Inflammatory macrophage (primary cell): ENCODE results near the gene ELOB.

Experiments
- DNase-seq, 2 donors: peaks; one replicate each; pipeline ENCODE4 v3.0.0-alpha.2; 2020 to 2022

The ELOB gene

GRCh38 chr16:2767140-2767731, 9.8 kb downstream of the ELOB start:
- DNase-seq, result no peak

- no peak for DNase-seq
Observed at GRCh38 chr16:2766430-2767139, 10.5 kb downstream of the ELOB start.

- no peak for DNase-seq
Observed at GRCh38 chr16:2765462-2766404, 11.3 kb downstream of the ELOB start.

GRCh38 chr16:2764718-2765117, 12.4 kb downstream of the ELOB start:
- DNase-seq, result no peak

DNA sequence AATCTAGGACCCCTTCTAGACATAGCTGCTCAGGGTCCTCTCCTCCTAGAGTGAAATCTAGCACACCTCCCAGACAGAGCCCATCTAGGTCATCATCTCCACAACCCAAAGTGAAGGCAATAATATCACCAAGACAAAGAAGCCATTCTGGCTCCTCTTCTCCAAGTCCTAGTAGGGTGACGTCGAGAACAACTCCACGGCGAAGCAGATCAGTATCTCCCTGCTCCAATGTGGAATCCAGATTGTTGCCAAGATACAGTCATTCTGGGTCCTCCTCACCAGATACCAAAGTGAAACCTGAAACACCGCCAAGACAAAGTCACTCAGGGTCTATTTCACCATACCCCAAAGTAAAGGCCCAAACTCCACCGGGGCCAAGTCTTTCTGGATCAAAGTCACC, 13.9 kb downstream of the ELOB start:
- no peak for DNase-seq

DNA sequence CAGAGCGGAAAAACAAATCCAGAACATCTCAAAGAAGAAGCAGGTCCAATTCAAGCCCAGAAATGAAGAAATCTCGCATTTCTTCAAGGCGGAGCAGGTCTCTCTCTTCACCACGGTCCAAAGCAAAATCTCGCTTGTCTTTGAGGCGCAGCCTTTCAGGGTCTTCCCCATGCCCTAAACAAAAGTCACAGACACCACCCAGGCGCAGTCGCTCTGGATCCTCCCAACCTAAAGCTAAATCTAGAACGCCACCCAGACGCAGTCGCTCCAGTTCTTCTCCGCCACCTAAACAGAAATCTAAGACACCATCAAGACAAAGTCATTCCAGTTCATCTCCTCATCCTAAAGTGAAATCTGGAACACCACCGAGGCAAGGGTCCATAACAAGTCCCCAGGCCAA, 14.4 kb downstream of the ELOB start:
- DNase-seq, result no peak

GRCh38 chr16:2761886-2762583, 15.0 kb downstream of the ELOB start:
- DNase-seq, result no peak

DNA sequence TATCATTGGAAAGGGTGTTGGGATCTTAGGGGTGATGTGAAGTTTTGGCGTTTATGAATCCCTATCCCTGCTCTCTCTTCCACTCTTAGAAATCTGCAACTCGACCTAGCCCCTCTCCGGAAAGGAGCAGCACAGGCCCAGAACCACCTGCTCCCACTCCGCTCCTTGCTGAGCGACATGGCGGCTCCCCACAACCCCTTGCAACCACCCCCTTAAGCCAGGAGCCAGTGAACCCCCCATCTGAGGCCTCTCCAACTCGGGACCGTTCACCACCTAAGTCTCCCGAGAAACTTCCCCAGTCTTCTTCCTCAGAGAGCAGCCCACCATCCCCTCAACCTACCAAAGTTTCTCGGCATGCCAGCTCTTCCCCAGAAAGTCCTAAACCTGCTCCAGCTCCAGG, 15.6 kb downstream of the ELOB start:
- no peak for DNase-seq

GRCh38 chr16:2757344-2757743, 19.7 kb downstream of the ELOB start:
- DNase-seq, result no peak

DNA sequence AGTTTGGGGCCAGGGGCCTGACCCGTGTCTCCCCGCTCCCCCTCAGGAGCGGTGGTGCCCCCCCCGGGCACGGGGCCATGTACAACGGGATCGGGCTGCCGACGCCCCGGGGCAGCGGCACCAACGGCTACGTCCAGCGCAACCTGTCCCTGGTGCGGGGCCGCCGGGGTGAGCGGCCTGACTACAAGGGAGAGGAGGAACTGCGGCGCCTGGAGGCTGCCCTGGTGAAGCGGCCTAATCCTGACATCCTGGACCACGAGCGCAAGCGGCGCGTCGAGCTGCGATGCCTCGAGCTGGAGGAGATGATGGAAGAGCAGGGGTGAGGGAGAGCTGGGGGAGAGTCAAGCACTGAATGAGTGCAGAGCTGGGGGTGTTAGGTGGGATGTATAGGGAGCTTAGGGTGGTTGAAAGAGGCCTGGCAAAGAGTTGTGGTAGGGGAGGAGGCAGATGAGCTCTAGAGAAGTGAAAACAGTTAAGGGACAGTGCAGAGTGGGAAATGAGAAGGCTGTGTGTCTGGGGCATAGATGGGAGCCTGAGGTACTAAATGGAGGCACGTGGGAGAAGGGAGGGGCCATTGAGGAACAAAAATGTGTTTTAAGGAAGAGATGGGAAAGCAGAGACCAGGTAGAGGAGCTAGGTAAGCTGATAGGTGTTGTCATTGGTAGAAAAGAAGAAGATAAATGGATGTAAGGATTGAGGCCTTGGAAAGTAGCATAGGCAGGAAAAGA, 20.6 kb downstream of the ELOB start:
- DNase-seq, result no peak

DNA sequence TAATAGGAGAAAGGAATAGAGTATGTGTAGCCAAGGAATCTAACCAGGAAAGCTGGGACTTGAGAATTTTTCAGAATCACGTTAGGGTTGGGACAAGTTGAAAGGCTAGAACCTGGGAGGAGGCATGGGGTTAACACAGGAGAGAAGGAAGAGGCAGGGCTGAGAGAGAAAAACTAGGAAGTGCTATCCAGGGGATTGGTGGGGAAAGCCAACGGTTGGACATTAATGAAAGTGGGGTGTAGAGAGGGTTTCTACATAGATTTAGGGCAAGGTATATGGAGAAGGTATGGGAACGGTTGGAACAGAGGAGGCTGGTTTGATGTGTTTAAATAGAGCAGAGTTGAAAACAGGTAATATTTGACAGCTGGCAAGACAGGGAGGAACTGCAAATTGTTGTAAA, 21.9 kb downstream of the ELOB start:
- DNase-seq, result no peak

GRCh38 chr16:2753733-2754020, 23.4 kb downstream of the ELOB start:
- DNase-seq, result peak in 1 of 2 donors; percentile 47

- peak; percentile 75 to 81 for DNase-seq
Observed at GRCh38 chr16:2752850-2753732, 24.0 kb downstream of the ELOB start.

DNA sequence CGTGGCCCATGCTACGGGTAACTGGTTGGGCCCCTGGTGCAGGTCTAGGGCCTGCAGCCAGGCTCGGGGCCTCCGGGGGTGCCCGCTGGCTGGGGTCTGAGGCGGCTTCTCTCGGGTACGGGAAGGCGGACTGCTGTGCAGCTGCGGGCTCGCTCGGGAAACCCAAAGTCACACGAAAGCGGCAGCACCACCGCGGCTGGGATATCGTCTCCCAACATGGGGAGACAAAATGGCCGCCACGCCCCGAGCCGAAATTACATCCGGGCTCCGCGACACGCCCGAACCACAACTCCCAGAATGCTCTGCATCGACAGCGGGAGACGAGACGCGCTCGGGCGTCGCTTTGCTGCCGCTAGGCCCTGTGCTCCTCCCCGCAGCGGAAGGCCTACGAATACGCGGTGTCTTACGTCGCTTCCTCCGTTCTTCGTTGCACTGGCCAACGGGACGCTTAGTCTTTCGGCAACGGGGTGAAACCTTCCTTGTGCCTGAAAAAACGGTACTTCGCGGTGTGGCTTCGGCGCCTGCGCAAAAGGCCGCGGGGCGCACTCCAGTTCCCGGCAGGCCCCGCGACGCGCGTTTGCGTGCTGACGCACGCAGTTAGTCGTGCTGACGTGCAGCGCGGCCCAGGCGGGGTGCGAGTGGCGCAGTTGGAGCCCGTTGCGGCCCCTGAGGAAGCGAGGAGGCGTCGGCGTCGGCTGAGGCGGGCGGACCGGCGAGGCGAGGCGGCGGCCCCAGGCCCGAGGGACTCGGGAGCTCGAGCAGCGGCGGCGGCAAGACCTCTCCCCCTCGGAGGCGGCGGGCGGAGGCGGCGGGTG, 24.8 kb downstream of the ELOB start, which contains the start of gene SRRM2:
Gene SRRM2, plus strand, starts transcription at position 604 of the 815 bp plus-strand sequence. CDS start 3,727 bp downstream, outside the sequence.
- DNase-seq, result peak; percentile 95 to 98

- DNase-seq, result no peak
Observed at GRCh38 chr16:2751577-2752034, 25.5 kb downstream of the ELOB start.

DNA sequence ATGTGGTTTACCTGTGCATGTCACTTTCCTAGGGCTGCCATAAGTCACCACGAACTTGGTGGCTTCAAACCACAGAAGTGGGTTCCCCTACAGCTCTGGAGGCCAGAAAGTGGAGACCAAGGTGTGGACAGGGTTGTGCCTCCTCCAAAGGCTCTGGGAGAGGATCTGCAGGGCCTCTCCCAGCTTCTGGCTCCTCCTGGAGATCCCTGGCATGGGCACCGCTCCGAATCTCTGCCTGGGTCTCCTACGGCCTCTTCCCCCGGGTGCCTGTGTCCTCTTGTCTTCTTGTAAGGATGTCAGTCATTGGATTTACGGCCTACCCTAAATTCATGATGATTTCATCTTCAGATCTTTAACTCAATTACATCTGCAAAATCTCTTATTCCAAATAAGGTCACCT, 27.1 kb downstream of the ELOB start:
- DNase-seq, result no peak

DNA sequence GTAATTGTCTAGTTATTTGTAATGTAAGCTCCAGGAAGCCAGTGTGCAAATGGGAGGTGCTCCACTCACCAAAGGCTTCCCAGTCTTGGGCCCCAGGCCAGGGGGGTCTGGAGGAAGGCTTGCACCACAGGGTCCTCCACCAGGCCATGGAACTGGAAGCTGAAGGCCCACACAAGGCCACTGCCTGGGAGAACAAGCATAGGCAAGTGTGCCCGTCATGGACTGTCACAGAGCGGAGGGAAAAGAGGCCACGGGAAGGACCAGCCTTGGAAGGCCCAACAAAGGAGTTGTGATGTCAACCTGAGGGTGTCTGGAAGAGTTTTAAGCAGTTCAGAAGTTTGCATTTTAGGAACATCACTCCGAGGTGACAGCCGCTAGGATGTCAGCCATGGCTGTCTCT, 27.6 kb downstream of the ELOB start:
- no peak for DNase-seq

GRCh38 chr16:2748757-2749455, 28.2 kb downstream of the ELOB start:
- DNase-seq, result no peak

GRCh38 chr16:2745961-2746360, 31.1 kb downstream of the ELOB start:
- no peak for DNase-seq
